ENCODE results near the gene CLCN7. TPM values are rescaled to one million over a fixed set of nuclear protein-coding genes. Genes with fewer than 3 reads are reported as not detected.

The CLCN7 gene
- total RNA-seq, 1 donor from 2014 or later, result 49.8 TPM

DNA sequence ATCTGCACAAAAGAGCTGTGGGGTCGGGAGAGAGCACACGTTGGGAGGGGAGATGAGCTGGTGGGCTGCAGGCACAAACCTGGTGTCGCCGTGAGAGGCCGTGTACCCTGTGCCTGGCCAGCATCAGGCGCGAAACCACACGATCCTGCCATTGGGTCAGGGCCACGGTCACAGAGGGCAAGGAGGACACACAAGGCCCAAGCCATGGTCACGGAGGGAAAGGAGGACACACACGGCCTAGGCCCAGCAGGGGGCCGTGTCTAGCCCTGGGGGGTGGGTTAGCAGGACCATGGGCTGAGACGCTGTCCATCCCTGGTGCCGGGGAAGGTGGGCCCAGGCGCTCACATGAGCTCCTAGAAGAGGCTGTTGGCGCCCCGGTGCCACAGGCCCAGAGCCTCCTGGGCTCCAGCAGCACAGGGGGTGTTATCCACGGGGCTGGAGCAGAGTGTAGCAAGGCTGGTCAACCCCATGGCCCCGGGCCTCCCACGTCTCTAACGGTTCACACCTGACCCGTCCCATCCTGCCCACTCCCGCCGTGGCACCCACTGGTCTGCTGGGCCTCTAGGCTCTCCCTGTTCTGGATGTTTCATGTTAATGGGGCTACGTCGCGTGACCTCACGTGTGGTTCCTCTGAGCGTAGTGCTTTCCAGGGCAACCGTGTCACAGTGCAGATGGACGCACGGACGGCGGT, 23.0 kb downstream of the CLCN7 start:
- Histone ChIP-seq H3K27me3 (no peaks in the 10 kb centered on the region), H3K4me3 (no peak overlapping the region), H3K27ac (no peak overlapping the region), H3K4me1 (no peaks in the 10 kb centered on the region), H3K9me3 (no peaks in the 10 kb centered on the region), H3K36me3 (peaks cover 0 to 78% of the 10 kb centered on the region in 2 donors)
- no peak for DNase-seq (ENCODE audit: extremely low spot score in 2 of 2)
- intact Hi-C loops (cut with DNase I), result no loop called here
- TF ChIP-seq, protein P1, sequence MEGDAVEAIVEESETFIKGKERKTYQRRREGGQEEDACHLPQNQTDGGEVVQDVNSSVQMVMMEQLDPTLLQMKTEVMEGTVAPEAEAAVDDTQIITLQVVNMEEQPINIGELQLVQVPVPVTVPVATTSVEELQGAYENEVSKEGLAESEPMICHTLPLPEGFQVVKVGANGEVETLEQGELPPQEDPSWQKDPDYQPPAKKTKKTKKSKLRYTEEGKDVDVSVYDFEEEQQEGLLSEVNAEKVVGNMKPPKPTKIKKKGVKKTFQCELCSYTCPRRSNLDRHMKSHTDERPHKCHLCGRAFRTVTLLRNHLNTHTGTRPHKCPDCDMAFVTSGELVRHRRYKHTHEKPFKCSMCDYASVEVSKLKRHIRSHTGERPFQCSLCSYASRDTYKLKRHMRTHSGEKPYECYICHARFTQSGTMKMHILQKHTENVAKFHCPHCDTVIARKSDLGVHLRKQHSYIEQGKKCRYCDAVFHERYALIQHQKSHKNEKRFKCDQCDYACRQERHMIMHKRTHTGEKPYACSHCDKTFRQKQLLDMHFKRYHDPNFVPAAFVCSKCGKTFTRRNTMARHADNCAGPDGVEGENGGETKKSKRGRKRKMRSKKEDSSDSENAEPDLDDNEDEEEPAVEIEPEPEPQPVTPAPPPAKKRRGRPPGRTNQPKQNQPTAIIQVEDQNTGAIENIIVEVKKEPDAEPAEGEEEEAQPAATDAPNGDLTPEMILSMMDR (IDR thresholded peaks at IDR 0.05), result no peak
- no peak for TF ChIP-seq POLR2AphosphoS5 (IDR thresholded peaks at IDR 0.05; ENCODE audit: insufficient read depth in 1 of 2, low read depth in 1 of 2)
- no peak for TF ChIP-seq POLR2A (IDR thresholded peaks at IDR 0.05)

DNA sequence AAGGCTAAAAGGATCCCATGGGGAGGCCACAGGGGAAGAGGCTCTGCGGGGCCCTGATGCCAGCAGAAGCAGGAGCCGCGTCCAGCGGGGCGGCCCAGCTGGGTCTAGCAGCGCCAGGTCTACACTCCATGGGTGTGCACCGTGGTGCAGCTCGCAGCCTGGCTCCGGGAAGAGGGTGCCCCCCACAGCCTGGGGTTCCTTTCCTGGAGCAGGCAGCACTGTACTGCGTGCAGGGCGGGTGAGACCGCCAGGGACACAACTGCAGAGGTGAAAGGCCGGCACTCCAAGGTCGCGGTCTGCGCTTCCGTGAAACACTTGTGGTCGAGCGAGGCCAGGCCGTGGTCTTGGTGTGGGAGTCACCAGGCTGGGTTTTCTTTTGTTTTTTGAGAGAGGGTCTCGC, 24.0 kb downstream of the CLCN7 start:
- Histone ChIP-seq H3K9me3 (no peaks in the 10 kb centered on the region), H3K36me3 (peaks cover 0 to 81% of the 10 kb centered on the region in 2 donors), H3K4me1 (no peaks in the 10 kb centered on the region), H3K27ac (no peak overlapping the region), H3K27me3 (no peaks in the 10 kb centered on the region), H3K4me3 (no peak overlapping the region)
- intact Hi-C loops (cut with DNase I), result no loop called here
- no peak for TF ChIP-seq POLR2A (IDR thresholded peaks at IDR 0.05)
- TF ChIP-seq POLR2AphosphoS5 (IDR thresholded peaks at IDR 0.05; ENCODE audit: insufficient read depth in 1 of 2, low read depth in 1 of 2), result no peak
- TF ChIP-seq, protein P1 (IDR thresholded peaks at IDR 0.05), result no peak
- no peak for DNase-seq (ENCODE audit: extremely low spot score in 2 of 2)

DNA sequence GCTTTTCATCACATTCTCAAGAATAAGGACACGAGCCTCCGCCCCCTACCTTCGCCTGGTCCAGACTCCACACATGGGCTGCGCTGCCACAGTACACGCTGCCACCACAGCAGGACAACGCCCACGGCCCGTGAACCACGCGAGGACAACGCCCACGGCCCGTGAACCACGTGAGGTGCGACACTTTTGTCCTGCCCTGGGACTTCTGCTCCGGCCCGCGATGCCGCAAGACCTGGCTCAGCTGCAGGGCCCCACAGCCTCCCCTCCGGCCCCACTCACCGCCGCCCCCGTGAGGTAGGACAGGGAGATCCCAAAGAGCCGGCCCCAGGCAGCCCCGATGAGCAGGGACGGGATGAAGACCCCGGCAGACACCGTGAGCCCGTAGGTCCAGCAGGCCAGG, 24.6 kb downstream of the CLCN7 start:
- H3K9me3 ChIP-seq, result no peaks in the 10 kb centered on the region
- no peaks in the 10 kb centered on the region for H3K4me1 ChIP-seq
- DNase-seq (ENCODE audit: extremely low spot score in 2 of 2), result no peak
- no peak overlapping the region for H3K27ac ChIP-seq
- intact Hi-C loops (cut with DNase I), result no loop called here
- H3K4me3 ChIP-seq, result no peak overlapping the region
- TF ChIP-seq POLR2A (IDR thresholded peaks at IDR 0.05), result no peak
- TF ChIP-seq POLR2AphosphoS5 (IDR thresholded peaks at IDR 0.05; ENCODE audit: insufficient read depth in 1 of 2, low read depth in 1 of 2), result no peak
- TF ChIP-seq, protein P1 (IDR thresholded peaks at IDR 0.05), result no peak
- peaks cover 0 to 79% of the 10 kb centered on the region in 2 donors for H3K36me3 ChIP-seq
- H3K27me3 ChIP-seq, result no peaks in the 10 kb centered on the region

GRCh38 chr16:1449201-1449788, 25.5 kb downstream of the CLCN7 start:
- H3K36me3 ChIP-seq, result peaks cover 0 to 71% of the 10 kb centered on the region in 2 donors

More at GRCh38 chr16:1449201-1449788, 25.5 kb downstream of the CLCN7 start:
- Histone ChIP-seq H3K4me1 (no peaks in the 10 kb centered on the region), H3K9me3 (no peaks in the 10 kb centered on the region), H3K4me3 (no peak overlapping the region), H3K27ac (no peak overlapping the region), H3K27me3 (no peaks in the 10 kb centered on the region)
- intact Hi-C loops (cut with DNase I), result no loop called here
- no peak for DNase-seq (ENCODE audit: extremely low spot score in 2 of 2)
- TF ChIP-seq POLR2AphosphoS5 (IDR thresholded peaks at IDR 0.05; ENCODE audit: insufficient read depth in 1 of 2, low read depth in 1 of 2) (no peak), POLR2A (IDR thresholded peaks at IDR 0.05) (no peak)
- TF ChIP-seq, protein P1 (IDR thresholded peaks at IDR 0.05), result no peak
